ENCODE measurements around the gene GPRC5D. TPM values are rescaled to one million over a fixed set of nuclear protein-coding genes. Genes with fewer than 3 reads are reported as not detected.

Gene GPRC5D
- total RNA-seq, 1 experiment from 2014 or later = not detected

DNA sequence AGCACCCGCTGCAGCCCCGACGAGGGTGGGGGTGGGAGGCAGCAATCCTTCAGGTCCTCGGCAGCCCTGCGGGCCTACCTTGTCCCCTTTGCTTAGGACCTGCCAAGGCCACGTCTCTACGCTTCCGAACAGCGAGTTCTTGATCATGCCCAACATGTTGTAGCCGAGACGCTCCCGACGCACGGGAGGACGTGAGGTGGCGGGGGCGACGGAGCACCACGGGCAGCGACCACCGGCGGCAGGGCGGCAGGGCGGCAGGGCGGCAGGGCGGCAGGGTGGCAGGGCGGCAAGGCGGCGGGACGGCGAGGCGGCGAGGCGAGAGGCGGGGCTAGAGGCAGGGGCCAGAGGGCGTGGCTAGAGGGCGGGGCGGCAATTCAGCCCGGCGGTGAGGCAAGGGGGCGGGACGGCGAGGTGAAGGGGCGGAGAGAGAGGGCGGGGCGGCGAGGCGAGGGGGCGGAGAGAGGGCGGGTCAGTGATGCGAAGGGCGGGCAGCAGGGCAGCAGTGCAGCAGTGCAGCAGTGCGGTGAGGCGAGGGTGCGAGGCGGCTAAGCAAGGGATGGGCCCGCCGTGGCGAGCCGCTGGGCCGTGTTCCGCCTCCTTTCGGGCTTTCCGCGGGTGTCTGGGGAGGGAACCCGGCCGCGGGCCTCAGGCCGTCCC lies 48.1 kb upstream of the GPRC5D start, which contains the start of gene HEBP1:
Gene HEBP1 (minus strand): TSS at position 307 of the 657 bp plus-strand sequence. CDS start 151 bp downstream, at position 156.
- Mint-ChIP-seq H3K27ac (ENCODE audit: unreplicated experiment) (peak within 1 kb of the TSS; percentile 62), H3K27me3 (ENCODE audit: unreplicated experiment) (peaks cover 46% of the 10 kb centered on the region), H3K4me1 (ENCODE audit: low read depth, unreplicated experiment) (peaks cover 23% of the 10 kb centered on the region), H3K4me3 (ENCODE audit: low read depth, unreplicated experiment) (peak within 1 kb of the TSS; percentile 93), H3K9me3 (ENCODE audit: low read depth, unreplicated experiment) (no peaks in the 10 kb centered on the region), H3K36me3 (ENCODE audit: insufficient read depth, unreplicated experiment) (peaks cover 23% of the 10 kb centered on the region)
- DNase-seq = peak; percentile 97
- TF ChIP-seq, protein P1, sequence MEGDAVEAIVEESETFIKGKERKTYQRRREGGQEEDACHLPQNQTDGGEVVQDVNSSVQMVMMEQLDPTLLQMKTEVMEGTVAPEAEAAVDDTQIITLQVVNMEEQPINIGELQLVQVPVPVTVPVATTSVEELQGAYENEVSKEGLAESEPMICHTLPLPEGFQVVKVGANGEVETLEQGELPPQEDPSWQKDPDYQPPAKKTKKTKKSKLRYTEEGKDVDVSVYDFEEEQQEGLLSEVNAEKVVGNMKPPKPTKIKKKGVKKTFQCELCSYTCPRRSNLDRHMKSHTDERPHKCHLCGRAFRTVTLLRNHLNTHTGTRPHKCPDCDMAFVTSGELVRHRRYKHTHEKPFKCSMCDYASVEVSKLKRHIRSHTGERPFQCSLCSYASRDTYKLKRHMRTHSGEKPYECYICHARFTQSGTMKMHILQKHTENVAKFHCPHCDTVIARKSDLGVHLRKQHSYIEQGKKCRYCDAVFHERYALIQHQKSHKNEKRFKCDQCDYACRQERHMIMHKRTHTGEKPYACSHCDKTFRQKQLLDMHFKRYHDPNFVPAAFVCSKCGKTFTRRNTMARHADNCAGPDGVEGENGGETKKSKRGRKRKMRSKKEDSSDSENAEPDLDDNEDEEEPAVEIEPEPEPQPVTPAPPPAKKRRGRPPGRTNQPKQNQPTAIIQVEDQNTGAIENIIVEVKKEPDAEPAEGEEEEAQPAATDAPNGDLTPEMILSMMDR (IDR thresholded peaks at IDR 0.05; ENCODE audit: unreplicated experiment) = no peak
- intact Hi-C loops (cut with micrococcal nuclease; ENCODE audit: unreplicated experiment) = loop anchor here (5.0 kb wide), 1 partner anchor 97 kb away; no protein-coding TSS in a partner anchor
- CTCF ChIA-PET = interaction anchor here (0.6 kb wide), 1 partner anchor 714 kb away, joined by 3 read pairs; no protein-coding TSS in a partner anchor
- BruUV-seq (replicated peaks) = no TSS peak

DNA sequence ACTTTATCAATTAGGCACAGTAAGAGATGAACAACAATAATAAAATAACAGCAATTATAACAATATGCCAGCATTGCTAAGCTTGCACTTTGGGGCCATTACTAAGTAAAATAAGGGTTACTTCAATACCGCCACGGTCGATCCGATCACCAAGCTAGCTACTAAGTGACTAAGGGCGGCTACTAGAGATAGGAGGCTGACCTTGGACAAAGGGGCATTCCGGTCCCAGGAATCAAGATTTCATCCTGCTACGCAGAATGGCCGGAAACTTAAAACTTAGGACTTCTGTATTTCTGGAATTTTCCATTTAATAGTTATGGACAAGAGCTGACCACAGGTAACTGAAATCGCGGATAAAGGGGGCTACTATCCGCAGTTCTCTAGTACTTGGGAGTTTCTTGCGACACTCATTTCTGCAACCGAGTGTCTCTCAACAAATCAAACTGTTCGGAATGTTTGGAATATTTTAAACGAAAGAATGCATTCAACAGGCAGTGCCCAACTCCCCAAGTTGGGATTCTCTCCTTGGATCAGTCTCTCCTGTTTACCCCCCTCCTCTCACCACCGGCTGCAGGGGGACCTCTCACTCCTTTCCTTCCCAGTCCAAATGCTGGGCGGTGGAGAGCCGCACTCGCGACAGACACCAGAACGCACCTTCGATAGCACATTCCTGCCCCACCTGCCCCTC lies 47.4 kb upstream of the GPRC5D start:
- peak; percentile 29 for DNase-seq
- peak overlapping the region; percentile 93 for H3K4me3 Mint-ChIP-seq (ENCODE audit: low read depth, unreplicated experiment)
- peaks cover 23% of the 10 kb centered on the region for H3K36me3 Mint-ChIP-seq (ENCODE audit: insufficient read depth, unreplicated experiment)
- H3K9me3 Mint-ChIP-seq (ENCODE audit: low read depth, unreplicated experiment) = no peaks in the 10 kb centered on the region
- peaks cover 39% of the 10 kb centered on the region for H3K27me3 Mint-ChIP-seq (ENCODE audit: unreplicated experiment)
- intact Hi-C loops (cut with micrococcal nuclease; ENCODE audit: unreplicated experiment) = no loop called here
- H3K27ac Mint-ChIP-seq (ENCODE audit: unreplicated experiment) = peak overlapping the region; percentile 62
- TF ChIP-seq, protein P1 (IDR thresholded peaks at IDR 0.05; ENCODE audit: unreplicated experiment) = no peak
- CTCF ChIA-PET = interaction anchor here (0.6 kb wide), 1 partner anchor 713 kb away, joined by 3 read pairs; no protein-coding TSS in a partner anchor
- peaks cover 20% of the 10 kb centered on the region for H3K4me1 Mint-ChIP-seq (ENCODE audit: low read depth, unreplicated experiment)
- BruUV-seq (replicated peaks) = TSS peak; percentile 38

DNA sequence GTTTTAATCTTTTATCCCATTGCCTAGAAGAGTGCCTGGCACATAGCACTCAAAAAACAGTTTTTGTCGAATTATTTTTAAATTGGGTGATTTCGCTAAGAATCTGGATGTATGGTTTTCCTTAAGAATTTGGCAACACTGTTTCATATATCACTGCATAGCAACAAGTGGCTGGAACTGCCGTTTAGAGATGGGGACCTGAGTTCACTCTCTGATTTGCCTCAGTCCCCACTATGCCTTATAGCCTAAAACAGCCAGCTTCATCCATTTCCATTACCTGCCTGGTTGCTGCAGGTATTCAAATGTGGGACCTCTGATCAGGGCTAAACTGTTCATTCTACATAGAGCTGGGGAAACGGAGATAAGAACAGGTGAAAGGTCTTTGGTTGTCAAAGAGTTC lies 46.3 kb upstream of the GPRC5D start:
- TF ChIP-seq, protein P1 (IDR thresholded peaks at IDR 0.05; ENCODE audit: unreplicated experiment) = no peak
- Mint-ChIP-seq H3K4me1 (ENCODE audit: low read depth, unreplicated experiment) (peaks cover 20% of the 10 kb centered on the region), H3K9me3 (ENCODE audit: low read depth, unreplicated experiment) (no peaks in the 10 kb centered on the region), H3K27ac (ENCODE audit: unreplicated experiment) (no peak overlapping the region), H3K4me3 (ENCODE audit: low read depth, unreplicated experiment) (no peak overlapping the region), H3K36me3 (ENCODE audit: insufficient read depth, unreplicated experiment) (peaks cover 23% of the 10 kb centered on the region), H3K27me3 (ENCODE audit: unreplicated experiment) (peaks cover 28% of the 10 kb centered on the region)
- intact Hi-C loops (cut with micrococcal nuclease; ENCODE audit: unreplicated experiment) = no loop called here
- no TSS peak for BruUV-seq (replicated peaks)
- CTCF ChIA-PET = no interaction called here
- DNase-seq = no peak

DNA sequence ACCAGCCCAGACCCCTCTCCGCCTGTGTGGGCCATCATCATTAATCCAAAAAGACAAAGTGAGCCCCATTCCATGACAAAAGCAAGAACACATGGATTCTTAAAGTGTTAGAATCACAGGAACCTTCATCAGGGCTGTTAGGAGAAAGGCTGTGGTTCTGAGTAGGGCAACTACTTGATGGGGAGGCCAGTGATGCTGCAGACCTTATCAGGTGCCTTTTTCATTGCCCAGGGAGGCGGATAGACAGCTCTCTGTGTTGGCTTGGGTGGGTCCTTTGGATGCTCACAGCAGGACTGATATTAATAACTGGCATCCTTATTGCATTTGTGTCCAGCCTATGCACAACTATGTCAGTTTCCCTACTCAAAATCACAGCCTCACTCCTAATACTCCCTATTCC lies 45.8 kb upstream of the GPRC5D start:
- no peaks in the 10 kb centered on the region for H3K9me3 Mint-ChIP-seq (ENCODE audit: low read depth, unreplicated experiment)
- no peak overlapping the region for H3K27ac Mint-ChIP-seq (ENCODE audit: unreplicated experiment)
- no TSS peak for BruUV-seq (replicated peaks)
- CTCF ChIA-PET = no interaction called here
- peaks cover 23% of the 10 kb centered on the region for H3K36me3 Mint-ChIP-seq (ENCODE audit: insufficient read depth, unreplicated experiment)
- peaks cover 23% of the 10 kb centered on the region for H3K27me3 Mint-ChIP-seq (ENCODE audit: unreplicated experiment)
- intact Hi-C loops (cut with micrococcal nuclease; ENCODE audit: unreplicated experiment) = no loop called here
- peaks cover 20% of the 10 kb centered on the region for H3K4me1 Mint-ChIP-seq (ENCODE audit: low read depth, unreplicated experiment)
- H3K4me3 Mint-ChIP-seq (ENCODE audit: low read depth, unreplicated experiment) = no peak overlapping the region
- DNase-seq = no peak
- TF ChIP-seq, protein P1 (IDR thresholded peaks at IDR 0.05; ENCODE audit: unreplicated experiment) = no peak
